Measurements from ENCODE around the gene NPTX1.

DNA sequence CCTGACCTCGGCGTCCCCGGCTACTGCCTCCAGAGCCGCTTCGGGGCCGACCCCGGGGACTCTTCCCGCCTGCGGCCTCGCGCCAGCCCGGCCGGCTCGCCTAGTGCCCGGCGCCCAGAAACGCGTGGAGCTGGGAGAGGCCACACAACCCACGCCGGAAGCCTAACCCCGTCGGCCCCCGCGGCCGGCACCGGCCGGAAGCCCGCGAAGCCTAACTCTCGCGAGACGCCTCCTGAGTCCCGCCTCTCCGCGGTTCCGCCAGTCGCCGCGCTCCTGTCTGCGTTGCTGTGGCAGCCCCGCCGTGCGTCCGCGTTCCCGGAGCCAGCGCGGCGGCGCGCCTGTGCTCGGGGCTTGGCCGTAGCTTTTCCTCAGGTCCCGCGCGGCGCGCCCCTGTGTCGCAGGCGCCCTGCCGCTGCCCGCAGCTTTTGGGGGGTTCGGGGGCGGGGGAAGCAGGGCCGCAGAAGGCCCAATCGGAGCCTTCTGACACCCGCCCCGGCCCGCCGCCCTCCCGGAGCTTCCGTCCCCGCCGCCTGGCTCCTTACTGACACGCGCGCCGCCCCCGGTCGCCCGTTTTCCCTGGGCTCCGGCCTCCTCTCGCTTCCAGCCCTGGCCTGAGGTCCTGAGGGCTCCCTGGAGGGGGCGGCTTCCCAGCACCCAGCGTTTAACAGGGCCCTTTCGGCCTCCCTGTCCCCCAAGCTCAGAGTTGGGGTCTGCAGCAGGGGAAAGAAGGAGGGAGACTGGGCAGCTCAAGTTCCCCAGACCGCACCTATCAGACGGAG lies 21.7 kb downstream of the NPTX1 start:
- TF ChIP-seq EP300 (IDR thresholded peaks at IDR 0.05; ENCODE audit: low read length), result no peak
- TF ChIP-seq EZH2 (IDR thresholded peaks at IDR 0.05; ENCODE audit: borderline replicate concordance, low read depth, low read length), result no peak
- no peak for TF ChIP-seq CCAR2 (IDR thresholded peaks at IDR 0.05; ENCODE audit: low read depth, low read length)
